Sigmoid colon (tissue), 4 donors: Measurements from ENCODE around the gene NPIPA1.
"Not testable (repeated sequence)": the region's sequence is repeated elsewhere in the genome, so short reads cannot be mapped to it uniquely, and the experiment has no call there.

Experiments
- POLR2A ChIP-seq, 2 donors: fragments of 450-650 bp; IDR thresholded peaks; one replicate each; pipeline ENCODE4 v1.6.1; 2016; ENCODE audit warnings: antibody characterized with exemption in 2 of 2, mild to moderate bottlenecking in 2 of 2, moderate library complexity in 2 of 2
- POLR2AphosphoS5 ChIP-seq, 4 donors: sonication (generic); formaldehyde crosslinking; IDR thresholded peaks; one replicate each; pipeline ENCODE4 v1.6.1; 2017; ENCODE audit warnings: antibody characterized with exemption in 4 of 4
- TF ChIP-seq, protein P1 (sequence below), 4 experiments: fragments of 450-650 bp in 3 of 4; fragments of 200-600 bp in 1 of 4; IDR thresholded peaks; one replicate each; pipeline ENCODE4 v1.5.1; 2016 to 2019; ENCODE audit warnings: antibody characterized with exemption in 4 of 4, mild to moderate bottlenecking in 3 of 4, moderate library complexity in 2 of 4

DNA sequence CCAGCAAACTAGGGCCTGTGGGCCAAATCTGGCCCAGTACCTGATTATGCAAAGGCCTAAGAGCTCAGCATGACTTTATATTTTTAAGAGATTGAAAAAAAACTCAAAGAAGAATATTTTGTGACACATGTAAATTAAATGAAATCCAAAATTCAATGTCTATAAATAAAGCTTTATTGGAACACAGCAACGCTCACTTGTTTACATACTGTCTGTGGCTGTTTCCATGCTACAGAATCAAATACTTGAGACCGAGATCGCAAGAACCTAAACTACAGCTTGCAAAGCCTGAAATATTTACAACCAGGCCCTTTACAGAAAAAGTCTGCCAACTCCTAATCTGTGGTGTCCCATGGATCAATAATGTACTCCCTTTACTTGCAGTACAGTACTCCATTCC is 32.6 kb downstream of the NPIPA1 start:
- not testable (repeated sequence) for TF ChIP-seq POLR2AphosphoS5, POLR2A (IDR thresholded peaks at IDR 0.05)
- TF ChIP-seq, protein P1, sequence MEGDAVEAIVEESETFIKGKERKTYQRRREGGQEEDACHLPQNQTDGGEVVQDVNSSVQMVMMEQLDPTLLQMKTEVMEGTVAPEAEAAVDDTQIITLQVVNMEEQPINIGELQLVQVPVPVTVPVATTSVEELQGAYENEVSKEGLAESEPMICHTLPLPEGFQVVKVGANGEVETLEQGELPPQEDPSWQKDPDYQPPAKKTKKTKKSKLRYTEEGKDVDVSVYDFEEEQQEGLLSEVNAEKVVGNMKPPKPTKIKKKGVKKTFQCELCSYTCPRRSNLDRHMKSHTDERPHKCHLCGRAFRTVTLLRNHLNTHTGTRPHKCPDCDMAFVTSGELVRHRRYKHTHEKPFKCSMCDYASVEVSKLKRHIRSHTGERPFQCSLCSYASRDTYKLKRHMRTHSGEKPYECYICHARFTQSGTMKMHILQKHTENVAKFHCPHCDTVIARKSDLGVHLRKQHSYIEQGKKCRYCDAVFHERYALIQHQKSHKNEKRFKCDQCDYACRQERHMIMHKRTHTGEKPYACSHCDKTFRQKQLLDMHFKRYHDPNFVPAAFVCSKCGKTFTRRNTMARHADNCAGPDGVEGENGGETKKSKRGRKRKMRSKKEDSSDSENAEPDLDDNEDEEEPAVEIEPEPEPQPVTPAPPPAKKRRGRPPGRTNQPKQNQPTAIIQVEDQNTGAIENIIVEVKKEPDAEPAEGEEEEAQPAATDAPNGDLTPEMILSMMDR (IDR thresholded peaks at IDR 0.05) = not testable (repeated sequence)
